HG02885 (cell line): ENCODE data around the gene FILIP1L.

Experiments used
- ATAC-seq: cut with Tn5 transposase; IDR thresholded peaks from one replicate; pipeline ENCODE4 v1.9.1; 2021; ENCODE audit warnings: mild to moderate bottlenecking; ENCODE audit not compliant: unreplicated experiment, poor library complexity

The FILIP1L gene

DNA sequence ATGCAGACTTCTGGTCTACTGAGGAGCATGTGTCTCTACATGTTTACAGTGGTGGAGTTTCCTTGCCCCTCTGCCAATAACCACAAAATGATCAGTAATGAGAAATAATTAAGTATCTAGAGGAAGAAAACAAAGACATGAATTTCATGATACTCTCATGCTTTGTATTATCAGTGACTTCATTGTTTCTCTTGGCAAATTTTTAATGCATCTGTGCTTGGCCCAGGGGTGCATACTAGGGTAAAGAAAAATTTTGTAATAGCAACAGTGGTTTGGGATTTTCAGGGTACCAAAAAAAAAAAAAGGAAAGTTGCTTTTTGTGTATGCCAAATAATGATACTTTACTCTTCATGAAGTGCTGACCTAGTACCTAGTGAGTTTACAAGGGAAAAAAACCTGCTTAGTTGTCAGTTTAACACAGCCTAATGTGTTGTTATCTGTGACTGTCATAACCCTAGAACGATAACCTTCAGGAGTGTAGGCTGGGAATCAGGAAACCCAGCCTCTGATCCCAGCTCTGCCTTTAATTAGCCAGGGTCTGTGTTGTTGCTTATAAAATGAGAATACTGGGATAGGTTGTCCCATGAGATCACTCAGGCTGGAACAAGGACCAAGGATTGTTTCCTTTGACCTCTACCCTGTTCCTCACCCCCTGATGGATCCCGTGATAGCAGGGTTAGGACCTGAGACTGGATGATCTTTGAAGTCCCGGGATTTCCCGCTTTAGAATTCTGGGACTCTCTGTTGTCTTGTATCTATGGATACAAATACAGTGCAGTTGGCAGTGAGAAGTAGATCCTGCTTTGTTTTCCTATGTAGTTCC is 179.1 kb downstream of the FILIP1L start:
- ATAC-seq = no peak

- ATAC-seq = no peak
Measured at GRCh38 chr3:99933971-99934750, 180.1 kb downstream of the FILIP1L start.

- no peak for ATAC-seq
Measured at GRCh38 chr3:99931059-99931458, 183.2 kb downstream of the FILIP1L start.

DNA sequence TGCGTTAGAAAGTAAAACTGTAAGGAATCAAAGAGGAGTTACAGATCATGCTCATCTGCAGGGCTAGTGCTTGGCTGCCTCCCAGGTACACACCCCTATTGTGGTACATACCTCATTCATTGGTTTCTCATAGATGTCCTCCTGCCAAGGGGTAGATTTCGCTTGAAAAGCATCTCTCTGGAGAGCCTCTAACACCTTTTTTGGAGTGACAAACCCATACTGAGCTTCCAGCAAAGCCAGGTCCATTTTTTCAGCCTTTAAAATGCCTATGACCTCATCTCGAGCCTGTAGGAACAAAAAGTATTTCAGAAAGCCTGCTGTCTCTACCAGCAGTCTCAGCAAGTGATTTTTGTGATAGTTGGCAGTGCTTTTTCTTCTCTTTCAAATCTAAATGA is 184.6 kb downstream of the FILIP1L start:
- ATAC-seq = no peak

- no peak for ATAC-seq
Measured at GRCh38 chr3:99928771-99929744, 185.2 kb downstream of the FILIP1L start.

DNA sequence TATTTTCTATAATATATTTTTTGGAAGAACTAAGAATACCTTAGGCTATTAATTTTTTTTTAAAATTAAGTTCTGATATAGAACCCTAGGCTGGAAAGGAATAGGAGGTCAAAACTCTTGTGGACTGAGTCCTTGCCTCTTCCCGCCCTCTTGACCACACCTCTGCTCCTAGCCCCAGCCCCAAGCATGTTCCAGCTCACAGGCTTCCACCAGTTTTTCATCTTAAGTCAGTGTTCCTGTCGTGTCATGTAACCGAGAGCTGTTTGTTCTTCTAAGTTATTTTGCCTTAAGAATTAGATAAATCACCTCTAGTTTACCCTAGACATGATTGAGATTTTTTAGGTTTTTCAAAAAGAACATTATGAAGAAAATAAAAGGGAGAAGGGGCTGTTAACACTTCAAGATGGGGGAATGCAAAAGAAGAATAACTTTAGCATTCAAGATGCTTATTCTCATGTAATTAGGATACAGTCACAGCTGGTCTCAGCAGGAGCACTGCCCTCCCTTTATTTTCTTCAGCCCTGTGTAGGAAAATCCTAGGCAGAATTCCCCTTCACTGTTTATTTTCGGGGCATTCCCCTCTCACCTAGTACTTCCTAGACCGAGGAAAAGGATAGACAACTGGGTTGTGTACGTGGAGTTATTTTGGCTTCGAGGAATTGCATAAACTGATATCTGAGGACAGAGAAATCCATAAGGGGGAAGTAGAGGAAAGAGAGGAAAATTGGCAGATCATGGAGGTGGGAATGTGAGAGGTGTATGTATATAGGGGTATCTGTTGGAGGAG is 186.4 kb downstream of the FILIP1L start:
- no peak for ATAC-seq

GRCh38 chr3:99925584-99926230 is 188.6 kb downstream of the FILIP1L start:
- no peak for ATAC-seq

- ATAC-seq = no peak
Measured at GRCh38 chr3:99923873-99924272, 190.4 kb downstream of the FILIP1L start.

DNA sequence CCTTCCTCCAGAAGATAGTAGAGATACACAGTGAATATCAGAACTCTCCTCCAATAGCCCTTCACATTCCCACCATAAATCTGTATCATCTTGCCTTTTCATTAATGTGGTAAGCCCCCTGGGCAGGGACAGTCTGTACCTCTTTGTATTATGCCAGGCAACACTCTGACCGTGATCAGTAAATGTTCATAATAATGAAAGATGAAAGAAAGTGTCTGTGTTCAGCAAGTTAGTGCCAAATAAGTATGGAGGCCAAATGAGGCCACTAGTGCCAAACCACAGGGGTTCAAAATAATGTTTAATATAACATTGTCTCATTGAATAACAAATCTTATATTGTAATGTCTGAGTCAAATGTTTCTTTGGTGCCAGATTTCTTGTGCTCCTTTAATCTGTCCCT is 192.3 kb downstream of the FILIP1L start:
- no peak for ATAC-seq

DNA sequence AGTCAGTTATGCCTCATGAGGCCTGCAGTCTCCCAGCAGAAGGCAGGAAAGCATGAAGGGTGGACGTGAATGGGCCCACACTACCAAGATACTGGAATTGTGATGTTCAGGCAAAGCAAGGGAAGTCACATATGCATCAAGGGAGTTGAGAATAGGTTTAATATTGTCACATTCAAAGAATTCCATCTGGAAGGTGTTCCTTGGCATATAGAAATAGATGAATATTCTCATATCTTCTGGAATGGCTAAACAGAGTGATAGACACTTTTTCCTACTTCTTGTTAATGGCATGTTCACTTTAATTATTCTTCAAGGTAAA is 193.0 kb downstream of the FILIP1L start:
- ATAC-seq = no peak

GRCh38 chr3:99920481-99921376 is 193.6 kb downstream of the FILIP1L start:
- ATAC-seq = peak; percentile 68

DNA sequence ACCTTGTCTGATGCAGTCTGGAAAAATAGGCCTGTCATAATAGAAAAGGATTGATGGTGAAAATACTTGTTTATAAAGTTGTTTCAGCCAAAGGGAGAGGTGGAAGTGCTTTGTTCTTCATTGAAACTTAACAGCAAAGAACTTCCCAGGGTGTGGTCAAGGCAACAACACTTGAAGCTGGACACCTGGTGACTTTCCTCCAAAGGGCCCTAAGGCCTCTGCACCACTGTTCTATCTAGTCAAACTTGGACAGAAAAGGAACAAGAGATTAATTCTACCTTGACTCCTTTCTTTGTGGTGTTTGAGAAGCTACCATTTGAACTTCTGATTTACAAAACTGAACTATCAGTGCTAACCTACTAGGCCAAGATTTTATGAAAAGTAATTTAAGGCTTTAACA is 194.6 kb downstream of the FILIP1L start:
- ATAC-seq = no peak

DNA sequence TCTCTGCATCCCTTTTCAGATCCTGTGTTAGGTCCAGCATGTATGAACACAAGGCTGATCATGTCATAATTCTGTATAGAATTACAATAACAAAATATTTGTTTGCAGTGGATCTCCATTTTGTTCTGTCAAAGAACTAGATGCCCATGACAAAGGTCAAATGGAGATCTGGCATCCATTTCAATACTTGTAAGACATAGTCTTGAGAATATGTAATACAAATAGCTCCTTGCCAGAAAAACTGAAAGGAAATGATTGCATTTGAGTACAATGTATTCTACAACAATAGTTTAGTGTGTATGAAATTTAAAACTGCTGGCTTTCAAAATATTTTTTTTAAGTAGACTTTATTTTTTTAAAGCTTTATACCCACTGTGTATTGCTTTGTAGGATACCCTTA is 195.6 kb downstream of the FILIP1L start:
- ATAC-seq = no peak

- ATAC-seq = no peak
Measured at GRCh38 chr3:99915906-99916432, 198.3 kb downstream of the FILIP1L start.

- no peak for ATAC-seq
Measured at GRCh38 chr3:99911433-99911832, 202.9 kb downstream of the FILIP1L start.

DNA sequence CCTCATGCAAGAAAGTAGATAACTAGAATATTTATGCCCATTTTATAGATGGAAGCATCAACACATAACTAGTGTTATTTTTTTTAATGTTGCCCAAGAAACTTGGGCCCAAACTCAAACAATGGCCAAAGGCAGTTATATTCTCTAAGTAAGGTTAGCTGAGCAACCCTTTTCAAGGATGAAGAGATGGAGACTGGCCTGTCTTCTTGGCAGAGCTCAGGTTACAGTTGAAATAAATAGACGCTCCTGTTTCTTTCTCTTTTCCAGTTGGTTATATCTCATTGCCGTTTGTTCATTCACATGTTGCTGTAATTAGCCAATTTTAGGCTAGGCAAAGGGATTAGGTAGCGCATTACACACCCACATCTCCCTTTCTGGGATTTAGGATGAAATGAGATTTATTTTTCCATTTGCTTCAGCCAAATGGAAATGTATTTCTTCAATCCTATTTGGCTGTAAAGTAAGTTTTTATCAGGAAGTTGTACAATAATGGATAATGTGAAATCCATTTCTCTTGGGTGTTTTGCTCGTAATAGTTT is 203.5 kb downstream of the FILIP1L start:
- ATAC-seq = no peak

DNA sequence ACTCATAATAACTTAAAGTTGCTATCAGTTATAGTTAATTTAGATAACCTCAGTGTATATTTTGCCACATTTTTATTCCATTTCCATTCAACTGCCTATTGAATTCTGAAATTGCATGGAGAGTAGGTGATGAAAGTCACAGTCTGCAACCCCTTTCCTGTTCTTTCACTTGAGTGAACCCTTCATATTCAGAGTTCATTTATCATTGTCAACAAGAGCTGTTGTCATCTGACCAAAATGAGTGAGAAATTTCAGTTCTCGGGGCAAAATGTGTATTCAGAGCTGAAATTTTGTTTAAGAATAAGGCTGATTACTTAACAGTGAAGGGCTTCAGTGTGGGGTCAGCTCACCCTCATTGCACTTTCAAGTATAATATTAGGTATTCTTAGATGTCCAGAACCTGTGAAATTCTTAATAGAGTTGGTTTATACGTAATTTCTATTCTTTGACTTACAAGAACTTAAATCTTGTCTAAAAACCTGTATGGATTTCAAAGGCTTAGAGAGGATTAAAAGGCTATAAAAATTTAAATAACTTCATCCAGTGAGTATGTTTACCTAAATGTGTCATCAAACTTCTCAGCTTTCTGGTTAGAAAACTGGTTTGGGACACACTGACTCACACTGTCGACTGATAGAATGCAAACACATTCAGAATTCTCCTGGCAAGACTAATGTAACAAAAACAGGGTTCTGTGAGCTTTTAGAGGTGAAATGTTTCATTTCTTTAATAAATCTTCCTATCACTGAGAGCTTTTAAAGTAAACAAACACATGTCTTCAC is 204.4 kb downstream of the FILIP1L start:
- ATAC-seq = no peak
